Measurements from ENCODE around the gene CACNA1B. TPM values are rescaled to one million over a fixed set of nuclear protein-coding genes. Genes with fewer than 3 reads are reported as not detected.

CACNA1B gene
- total RNA-seq, 1 donor from 2014 or later, result 84.4 TPM

DNA sequence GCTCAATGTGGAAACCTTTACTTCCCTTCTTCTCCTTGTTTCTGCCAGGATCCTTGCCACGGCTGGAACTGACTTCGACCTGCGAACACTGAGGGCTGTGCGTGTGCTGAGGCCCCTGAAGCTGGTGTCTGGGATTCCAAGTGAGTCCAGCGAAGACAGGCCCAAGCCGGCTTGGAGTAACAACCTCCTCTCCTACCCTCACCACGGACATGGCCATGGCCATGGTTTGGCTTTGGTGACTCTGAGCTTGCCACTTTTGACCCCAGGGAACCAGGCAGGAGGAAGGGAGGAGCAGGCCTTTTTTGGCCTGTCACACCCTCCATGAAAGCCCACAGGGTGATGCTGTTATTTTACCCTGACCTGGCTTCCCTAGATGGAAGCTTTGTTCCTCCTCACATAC lies 35.5 kb downstream of the CACNA1B start:
- TF ChIP-seq CTCF (IDR thresholded peaks at IDR 0.05; ENCODE audit: partially characterized antibody, unreplicated experiment), result no peak
- peaks cover 5% of the 10 kb centered on the region for H3K9me3 Mint-ChIP-seq (ENCODE audit: unreplicated experiment)
- no peak overlapping the region for H3K27ac Mint-ChIP-seq (ENCODE audit: unreplicated experiment)
- peaks cover 4% of the 10 kb centered on the region for H3K4me1 Mint-ChIP-seq (ENCODE audit: low read depth, unreplicated experiment)
- H3K36me3 Mint-ChIP-seq (ENCODE audit: unreplicated experiment), result peaks cover 4% of the 10 kb centered on the region
- peaks cover 3% of the 10 kb centered on the region for H3K27me3 Mint-ChIP-seq (ENCODE audit: unreplicated experiment)
- no peak overlapping the region for H3K4me3 Mint-ChIP-seq (ENCODE audit: unreplicated experiment)
- no peak for DNase-seq

DNA sequence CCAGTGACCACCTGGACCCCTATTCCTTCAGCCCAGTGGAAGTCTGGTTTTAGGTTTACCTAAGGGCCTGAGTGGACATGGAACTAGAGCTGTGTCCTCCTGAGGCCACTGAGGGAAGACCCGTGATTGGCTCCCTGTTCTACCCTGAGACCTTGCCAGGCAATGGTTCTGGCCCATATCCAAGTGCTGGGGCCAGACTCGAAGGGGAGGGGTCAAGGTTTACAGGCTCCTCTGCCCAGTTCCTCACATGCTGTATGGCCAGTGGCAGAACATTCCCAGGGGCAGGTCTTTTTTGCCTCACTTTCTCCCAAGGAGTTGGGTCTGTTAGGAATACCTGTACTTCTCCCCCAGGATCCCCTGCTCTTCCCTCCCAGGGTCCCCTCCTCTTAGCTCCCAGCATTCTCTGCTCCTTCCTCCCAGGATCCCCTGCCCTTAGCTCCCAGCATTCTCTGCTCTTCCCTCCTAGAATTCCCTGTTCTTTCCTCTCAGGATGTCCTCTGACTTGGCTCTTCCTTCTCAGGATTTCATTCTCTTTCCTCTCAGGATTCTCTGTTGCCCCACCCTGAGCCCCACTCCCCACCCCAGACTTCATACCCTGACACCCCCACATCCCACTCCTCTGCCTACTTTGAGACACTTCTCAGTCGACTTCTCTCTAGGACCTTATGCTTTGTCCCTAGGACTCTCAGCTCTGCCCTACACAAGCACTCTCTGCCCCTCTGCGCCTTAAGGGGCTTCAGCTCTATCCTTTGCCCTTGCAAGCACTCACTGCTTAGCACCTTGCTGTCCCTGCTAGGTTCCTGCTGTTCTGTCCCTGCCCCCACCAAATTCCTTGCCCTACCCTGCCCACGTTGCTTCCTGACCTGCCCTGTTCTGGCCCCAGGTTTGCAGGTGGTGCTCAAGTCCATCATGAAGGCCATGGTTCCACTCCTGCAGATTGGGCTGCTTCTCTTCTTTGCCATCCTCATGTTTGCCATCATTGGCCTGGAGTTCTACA lies 36.5 kb downstream of the CACNA1B start:
- Mint-ChIP-seq H3K27me3 (ENCODE audit: unreplicated experiment) (peaks cover 4% of the 10 kb centered on the region), H3K4me1 (ENCODE audit: low read depth, unreplicated experiment) (peaks cover 7% of the 10 kb centered on the region), H3K27ac (ENCODE audit: unreplicated experiment) (no peak overlapping the region), H3K4me3 (ENCODE audit: unreplicated experiment) (no peak overlapping the region), H3K36me3 (ENCODE audit: unreplicated experiment) (peaks cover 4% of the 10 kb centered on the region), H3K9me3 (ENCODE audit: unreplicated experiment) (peaks cover 6% of the 10 kb centered on the region)
- no peak for DNase-seq
- TF ChIP-seq CTCF (IDR thresholded peaks at IDR 0.05; ENCODE audit: partially characterized antibody, unreplicated experiment), result no peak

DNA sequence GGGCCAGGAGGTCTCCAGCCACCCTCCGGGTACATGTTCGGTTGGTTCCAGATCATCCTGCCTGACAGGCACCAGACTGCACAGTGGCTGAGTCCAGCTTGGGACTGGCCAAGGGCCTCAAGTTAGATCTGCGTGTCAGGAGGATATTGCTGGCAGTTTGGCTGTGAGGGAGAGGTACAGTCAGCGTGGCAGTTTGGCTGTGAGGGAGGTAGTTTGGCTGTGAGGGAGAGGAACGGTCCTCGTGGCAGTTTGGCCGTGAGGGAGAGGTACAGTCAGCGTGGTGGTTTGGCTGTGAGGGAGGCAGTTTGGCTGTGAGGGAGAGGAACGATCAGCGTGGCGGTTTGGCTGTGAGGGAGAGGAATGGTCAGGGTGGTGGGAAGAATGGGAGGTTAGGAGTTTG lies 39.0 kb downstream of the CACNA1B start:
- peaks cover 12% of the 10 kb centered on the region for H3K4me1 Mint-ChIP-seq (ENCODE audit: low read depth, unreplicated experiment)
- no peak for TF ChIP-seq CTCF (IDR thresholded peaks at IDR 0.05; ENCODE audit: partially characterized antibody, unreplicated experiment)
- peak overlapping the region; percentile 62 for H3K27ac Mint-ChIP-seq (ENCODE audit: unreplicated experiment)
- H3K4me3 Mint-ChIP-seq (ENCODE audit: unreplicated experiment), result no peak overlapping the region
- peaks cover 13% of the 10 kb centered on the region for H3K27me3 Mint-ChIP-seq (ENCODE audit: unreplicated experiment)
- no peak for DNase-seq
- H3K36me3 Mint-ChIP-seq (ENCODE audit: unreplicated experiment), result peaks cover 14% of the 10 kb centered on the region
- H3K9me3 Mint-ChIP-seq (ENCODE audit: unreplicated experiment), result peaks cover 13% of the 10 kb centered on the region

DNA sequence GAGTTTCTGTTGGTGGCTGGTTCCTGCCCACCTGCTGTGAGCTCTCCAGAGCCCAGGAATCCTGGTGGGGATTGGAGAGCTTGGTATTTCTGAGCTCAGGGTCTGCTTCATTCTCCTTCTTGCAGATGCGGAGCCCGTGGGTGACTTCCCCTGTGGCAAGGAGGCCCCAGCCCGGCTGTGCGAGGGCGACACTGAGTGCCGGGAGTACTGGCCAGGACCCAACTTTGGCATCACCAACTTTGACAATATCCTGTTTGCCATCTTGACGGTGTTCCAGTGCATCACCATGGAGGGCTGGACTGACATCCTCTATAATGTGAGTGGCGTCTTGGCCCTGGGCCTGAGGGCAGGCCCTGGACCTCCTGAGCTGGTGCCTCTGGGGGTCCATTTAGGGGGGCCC lies 39.5 kb downstream of the CACNA1B start:
- TF ChIP-seq CTCF (IDR thresholded peaks at IDR 0.05; ENCODE audit: partially characterized antibody, unreplicated experiment), result no peak
- Mint-ChIP-seq H3K4me1 (ENCODE audit: low read depth, unreplicated experiment) (peaks cover 12% of the 10 kb centered on the region), H3K4me3 (ENCODE audit: unreplicated experiment) (no peak overlapping the region), H3K27ac (ENCODE audit: unreplicated experiment) (no peak overlapping the region), H3K9me3 (ENCODE audit: unreplicated experiment) (peaks cover 13% of the 10 kb centered on the region), H3K36me3 (ENCODE audit: unreplicated experiment) (peaks cover 15% of the 10 kb centered on the region), H3K27me3 (ENCODE audit: unreplicated experiment) (peaks cover 13% of the 10 kb centered on the region)
- DNase-seq, result no peak

GRCh38 chr9:137917795-137918194 lies 40.2 kb downstream of the CACNA1B start:
- no peak overlapping the region for H3K4me3 Mint-ChIP-seq (ENCODE audit: unreplicated experiment)
- no peak for DNase-seq
- H3K27ac Mint-ChIP-seq (ENCODE audit: unreplicated experiment), result no peak overlapping the region
- peaks cover 22% of the 10 kb centered on the region for H3K36me3 Mint-ChIP-seq (ENCODE audit: unreplicated experiment)
- peaks cover 13% of the 10 kb centered on the region for H3K9me3 Mint-ChIP-seq (ENCODE audit: unreplicated experiment)
- H3K27me3 Mint-ChIP-seq (ENCODE audit: unreplicated experiment), result peaks cover 13% of the 10 kb centered on the region
- TF ChIP-seq CTCF (IDR thresholded peaks at IDR 0.05; ENCODE audit: partially characterized antibody, unreplicated experiment), result no peak
- H3K4me1 Mint-ChIP-seq (ENCODE audit: low read depth, unreplicated experiment), result peaks cover 10% of the 10 kb centered on the region

Data from glutamatergic neuron (in vitro differentiated cells).